IMR-90 (cell line): ENCODE data around the gene CACNA1D.

Experiments
- CEBPB ChIP-seq: IDR thresholded peaks from 2 replicates; pipeline ENCODE4 v1.6.1; 2012; ENCODE audit warnings: low read depth, low read length, improper control_type of control experiment
- MXI1 ChIP-seq: IDR thresholded peaks from 2 replicates; pipeline ENCODE4 v1.6.1; 2012; ENCODE audit warnings: low read depth, mild to moderate bottlenecking, low read length, moderate library complexity, borderline replicate concordance
- RAD21 ChIP-seq: IDR thresholded peaks from 2 replicates; pipeline ENCODE4 v1.6.1; 2012; ENCODE audit warnings: low read length, improper control_type of control experiment
- RFX5 ChIP-seq: IDR thresholded peaks from 2 replicates; pipeline ENCODE4 v1.8.0; 2012; ENCODE audit warnings: low read depth, mild to moderate bottlenecking, low read length, moderate library complexity
- SMC3 ChIP-seq: fragments of 150-350 bp; IDR thresholded peaks from 2 replicates; pipeline ENCODE4 v1.6.1; 2016; ENCODE audit warnings: low read depth, mild to moderate bottlenecking, antibody characterized with exemption, low read length, moderate library complexity
- USF2 ChIP-seq: fragments of 150-350 bp; IDR thresholded peaks from 2 replicates; pipeline ENCODE4 v1.6.1; 2017; ENCODE audit warnings: mild to moderate bottlenecking, antibody characterized with exemption, low read length, low read depth
- TF ChIP-seq, protein P1 (sequence below): conservative IDR thresholded peaks from 2 replicates; pipeline ENCODE4 v1.5.1; 2012; ENCODE audit warnings: mild to moderate bottlenecking, low read depth, low read length, improper control_type of control experiment

DNA sequence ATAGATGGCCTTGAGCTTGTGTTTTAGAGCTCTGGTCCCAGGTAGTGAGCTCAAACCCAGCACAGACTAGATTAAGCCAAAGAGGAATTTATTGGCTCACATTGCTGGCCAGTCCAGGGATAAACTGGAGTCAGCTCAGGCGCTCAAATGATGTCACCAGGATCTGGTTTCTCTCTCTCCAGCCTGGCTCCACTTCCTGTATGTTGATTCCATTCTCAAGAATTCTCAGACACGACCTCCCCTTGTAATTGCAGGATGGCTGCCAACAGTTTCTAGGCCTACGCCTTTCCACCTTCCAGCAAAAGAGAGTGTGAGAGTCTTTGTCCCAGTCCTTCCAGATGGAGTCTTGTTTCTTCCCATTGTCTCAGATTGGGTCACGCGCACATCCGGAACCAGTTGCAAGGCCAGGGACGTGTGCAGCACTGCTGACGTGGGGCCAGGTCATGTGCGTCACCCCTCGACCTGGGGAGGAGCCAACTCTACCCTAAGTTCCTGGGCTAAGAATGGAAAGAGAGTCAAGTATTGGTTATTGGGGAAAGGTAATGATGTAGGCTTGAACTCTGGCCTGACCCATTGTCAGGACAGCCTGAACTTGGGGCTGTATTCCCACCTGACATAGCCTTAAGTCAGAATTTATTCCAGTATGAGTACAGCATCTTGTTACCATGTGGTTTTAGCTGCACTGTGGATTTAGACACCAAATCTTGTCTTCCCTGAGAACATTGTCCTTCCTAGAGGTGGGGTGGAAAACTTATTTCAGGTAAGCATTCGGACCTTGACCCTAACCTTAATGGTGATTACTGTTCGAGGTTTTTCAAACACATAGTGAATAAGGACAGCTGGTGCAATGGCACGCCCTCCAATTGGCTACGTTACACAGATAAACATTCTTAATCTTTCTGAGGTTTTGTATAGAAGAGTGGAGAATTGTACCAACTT is 31.6 kb downstream of the CACNA1D start:
- no peak for TF ChIP-seq RAD21
- no peak for TF ChIP-seq RFX5
- no peak for TF ChIP-seq USF2
- TF ChIP-seq, protein P1, sequence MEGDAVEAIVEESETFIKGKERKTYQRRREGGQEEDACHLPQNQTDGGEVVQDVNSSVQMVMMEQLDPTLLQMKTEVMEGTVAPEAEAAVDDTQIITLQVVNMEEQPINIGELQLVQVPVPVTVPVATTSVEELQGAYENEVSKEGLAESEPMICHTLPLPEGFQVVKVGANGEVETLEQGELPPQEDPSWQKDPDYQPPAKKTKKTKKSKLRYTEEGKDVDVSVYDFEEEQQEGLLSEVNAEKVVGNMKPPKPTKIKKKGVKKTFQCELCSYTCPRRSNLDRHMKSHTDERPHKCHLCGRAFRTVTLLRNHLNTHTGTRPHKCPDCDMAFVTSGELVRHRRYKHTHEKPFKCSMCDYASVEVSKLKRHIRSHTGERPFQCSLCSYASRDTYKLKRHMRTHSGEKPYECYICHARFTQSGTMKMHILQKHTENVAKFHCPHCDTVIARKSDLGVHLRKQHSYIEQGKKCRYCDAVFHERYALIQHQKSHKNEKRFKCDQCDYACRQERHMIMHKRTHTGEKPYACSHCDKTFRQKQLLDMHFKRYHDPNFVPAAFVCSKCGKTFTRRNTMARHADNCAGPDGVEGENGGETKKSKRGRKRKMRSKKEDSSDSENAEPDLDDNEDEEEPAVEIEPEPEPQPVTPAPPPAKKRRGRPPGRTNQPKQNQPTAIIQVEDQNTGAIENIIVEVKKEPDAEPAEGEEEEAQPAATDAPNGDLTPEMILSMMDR = no peak
- no peak for TF ChIP-seq MXI1
- no peak for TF ChIP-seq SMC3
- TF ChIP-seq CEBPB = no peak
